GM06990 (cell line): ENCODE data around the gene ABCC11.

Experiments used
- DNase-seq: peaks from one replicate; pipeline ENCODE4 v3.0.0-alpha.2; 2011; ENCODE audit not compliant: insufficient read length; ENCODE audit errors: extremely low read depth
- H3K27me3 ChIP-seq: replicated peaks from 2 replicates; pipeline ENCODE4 v1.6.0; 2011; ENCODE audit warnings: low read length; ENCODE audit not compliant: control insufficient read depth, insufficient read depth
- H3K36me3 ChIP-seq: 2 replicates; pipeline ENCODE4 v1.5.1; 2011; ENCODE audit warnings: low read length; ENCODE audit not compliant: control insufficient read depth, insufficient read depth
- H3K4me3 ChIP-seq: replicated peaks from 2 replicates; pipeline ENCODE4 v1.5.1; 2011; ENCODE audit warnings: low read depth, mild to moderate bottlenecking, control low read depth, low read length
- TF ChIP-seq, protein P1 (sequence below): IDR thresholded peaks from 2 replicates; pipeline ENCODE4 v1.5.1; 2011; ENCODE audit warnings: low read length, control low read depth, mild to moderate bottlenecking, inconsistent platforms; ENCODE audit not compliant: insufficient read depth, poor library complexity, severe bottlenecking

ABCC11 gene

DNA sequence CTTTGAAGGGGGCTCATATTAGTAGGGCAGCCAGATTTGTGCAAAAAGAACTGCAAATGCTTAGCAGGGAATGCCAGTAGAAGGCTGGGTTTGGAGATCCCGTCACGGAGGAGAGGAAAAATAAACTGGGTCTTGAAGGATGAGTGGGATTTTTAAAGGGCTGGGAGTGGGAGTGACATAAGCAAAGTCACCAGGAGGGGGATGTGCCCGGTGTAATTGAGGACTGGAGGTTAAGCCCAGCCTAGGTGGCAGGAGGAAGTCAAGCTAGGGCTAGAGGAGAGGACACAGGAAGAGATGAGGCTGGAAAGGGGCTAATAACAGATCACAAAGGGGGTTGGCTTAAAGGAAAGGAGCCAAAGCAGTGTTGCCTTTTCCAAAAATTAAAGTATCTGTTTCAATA lies 26.4 kb downstream of the ABCC11 start:
- TF ChIP-seq, protein P1, sequence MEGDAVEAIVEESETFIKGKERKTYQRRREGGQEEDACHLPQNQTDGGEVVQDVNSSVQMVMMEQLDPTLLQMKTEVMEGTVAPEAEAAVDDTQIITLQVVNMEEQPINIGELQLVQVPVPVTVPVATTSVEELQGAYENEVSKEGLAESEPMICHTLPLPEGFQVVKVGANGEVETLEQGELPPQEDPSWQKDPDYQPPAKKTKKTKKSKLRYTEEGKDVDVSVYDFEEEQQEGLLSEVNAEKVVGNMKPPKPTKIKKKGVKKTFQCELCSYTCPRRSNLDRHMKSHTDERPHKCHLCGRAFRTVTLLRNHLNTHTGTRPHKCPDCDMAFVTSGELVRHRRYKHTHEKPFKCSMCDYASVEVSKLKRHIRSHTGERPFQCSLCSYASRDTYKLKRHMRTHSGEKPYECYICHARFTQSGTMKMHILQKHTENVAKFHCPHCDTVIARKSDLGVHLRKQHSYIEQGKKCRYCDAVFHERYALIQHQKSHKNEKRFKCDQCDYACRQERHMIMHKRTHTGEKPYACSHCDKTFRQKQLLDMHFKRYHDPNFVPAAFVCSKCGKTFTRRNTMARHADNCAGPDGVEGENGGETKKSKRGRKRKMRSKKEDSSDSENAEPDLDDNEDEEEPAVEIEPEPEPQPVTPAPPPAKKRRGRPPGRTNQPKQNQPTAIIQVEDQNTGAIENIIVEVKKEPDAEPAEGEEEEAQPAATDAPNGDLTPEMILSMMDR: no peak
- no peak for DNase-seq

DNA sequence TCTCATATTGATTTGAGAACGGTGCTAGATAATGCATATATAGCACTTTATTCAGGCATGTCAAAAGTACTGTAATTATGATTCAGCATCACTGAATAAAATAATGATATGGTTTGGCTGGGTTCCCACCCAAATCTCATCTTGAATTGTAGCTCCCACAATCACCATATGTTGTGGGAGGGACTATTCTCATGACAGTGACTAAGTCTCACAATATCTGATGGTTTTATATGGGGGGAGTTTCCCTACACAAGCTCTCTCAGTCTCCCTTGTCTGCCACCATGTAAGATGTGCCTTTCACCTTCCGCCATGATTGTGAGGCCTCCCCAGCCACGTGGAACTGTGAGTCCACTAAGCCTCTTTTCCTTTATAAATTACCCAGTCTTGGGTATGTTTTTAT lies 28.9 kb downstream of the ABCC11 start:
- DNase-seq: no peak
- TF ChIP-seq, protein P1: no peak
- Histone ChIP-seq H3K27me3 (no peaks in the 10 kb centered on the region; the same call in 1 of the 2 replicates), H3K4me3 (no peak overlapping the region), H3K36me3 (no peaks in the 10 kb centered on the region)

More for the DNA sequence above, 26.4 kb downstream of the ABCC11 start:
- H3K36me3 ChIP-seq: no peaks in the 10 kb centered on the region
- no peaks in the 10 kb centered on the region; the same call in 1 of the 2 replicates for H3K27me3 ChIP-seq
- no peak overlapping the region for H3K4me3 ChIP-seq

GRCh38 chr16:48217708-48218107 lies 29.6 kb downstream of the ABCC11 start:
- TF ChIP-seq, protein P1: no peak
- Histone ChIP-seq H3K36me3 (no peaks in the 10 kb centered on the region), H3K27me3 (no peaks in the 10 kb centered on the region; the same call in 1 of the 2 replicates), H3K4me3 (no peak overlapping the region)
- no peak for DNase-seq

DNA sequence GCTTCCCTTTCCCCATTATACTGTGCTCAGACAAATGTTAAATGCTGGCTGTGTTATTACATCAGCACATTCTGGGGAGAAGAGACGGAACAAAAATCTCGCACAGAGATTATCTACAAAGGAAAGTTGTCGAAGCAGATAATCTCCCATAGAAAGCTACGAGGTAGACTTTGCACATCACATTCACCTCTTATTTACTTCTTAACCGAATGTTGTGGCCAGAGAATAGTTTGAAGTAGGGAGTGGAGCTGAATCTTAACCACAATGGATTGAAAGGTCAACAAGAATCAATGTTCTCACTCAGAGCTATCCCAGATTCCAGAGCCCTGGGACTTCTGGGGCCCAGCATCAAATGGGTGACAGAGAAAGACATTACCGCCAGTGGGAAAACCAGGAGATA lies 31.6 kb downstream of the ABCC11 start:
- H3K27me3 ChIP-seq: no peaks in the 10 kb centered on the region; the same call in 1 of the 2 replicates
- H3K36me3 ChIP-seq: no peaks in the 10 kb centered on the region
- TF ChIP-seq, protein P1: no peak
- no peak overlapping the region for H3K4me3 ChIP-seq
- no peak for DNase-seq

- TF ChIP-seq, protein P1: no peak
- Histone ChIP-seq H3K4me3 (no peak overlapping the region), H3K27me3 (peaks cover 1% of the 10 kb centered on the region), H3K36me3 (no peaks in the 10 kb centered on the region)
- no peak for DNase-seq
Measured at GRCh38 chr16:48212033-48212432, 35.3 kb downstream of the ABCC11 start.

DNA sequence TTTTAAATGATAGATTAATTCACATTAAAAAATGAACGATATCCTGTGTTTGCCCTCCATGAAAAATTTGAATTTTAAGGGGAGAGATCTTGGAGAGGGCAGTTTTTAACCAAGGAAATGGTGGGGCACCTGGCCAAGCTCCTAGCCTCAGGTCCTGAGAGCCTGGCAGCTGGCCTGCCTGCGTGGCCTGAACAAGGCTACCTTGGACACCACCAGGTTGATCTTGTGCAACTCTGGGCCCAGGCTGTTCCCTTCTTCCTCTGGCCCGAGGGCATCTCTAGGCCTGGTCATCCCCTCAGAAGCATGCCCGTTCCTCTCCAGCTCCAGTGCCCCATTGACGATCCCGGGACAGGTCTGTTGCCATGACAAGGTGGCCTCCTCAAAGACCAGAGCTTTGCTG lies 36.6 kb downstream of the ABCC11 start:
- H3K36me3 ChIP-seq: no peaks in the 10 kb centered on the region
- TF ChIP-seq, protein P1: no peak
- DNase-seq: no peak
- H3K4me3 ChIP-seq: no peak overlapping the region
- H3K27me3 ChIP-seq: peaks cover 1% of the 10 kb centered on the region
